IMR-90 (cell line): ENCODE results near the gene CDC25A. TPM values are rescaled to one million over a fixed set of nuclear protein-coding genes. Genes with fewer than 3 reads are reported as not detected.

ENCODE experiments used
- ATAC-seq: fragments of 200-7000 bp; cut with Tn5 transposase; 2 replicates; pipeline ENCODE4 v1.9.1; 2020; ENCODE audit warnings: low read depth, mild to moderate bottlenecking, moderate library complexity
- BruUV-seq: library from RNA; stranded (reverse); fragments of 400-500 nt; replicated peaks from 2 replicates; lab custom pipeline; 2021; lab: Mats Ljungman, UMichigan
- CTCF ChIA-PET: fragments of 300-600 bp; formaldehyde crosslinking; extraction: SDS; loops from one replicate; lab custom pipeline; 2021; ENCODE audit warnings: antibody characterized with exemption; lab: Yijun Ruan, JAX
- POLR2A ChIA-PET: fragments of 300-600 bp; sonication (Branson Sonifier 250); formaldehyde crosslinking; loops from one replicate; lab custom pipeline; 2022; ENCODE audit warnings: antibody characterized with exemption; ENCODE audit not compliant: unreplicated experiment; lab: Charles Lee
- DNase-seq: peaks from one replicate; pipeline ENCODE4 v3.0.0; 2013
- H2AFZ ChIP-seq: replicated peaks from 2 replicates; pipeline ENCODE3; 2013; ENCODE audit warnings: low read length, mild to moderate bottlenecking; ENCODE audit not compliant: poor library complexity
- H2AK5ac ChIP-seq: 2 replicates; pipeline ENCODE4 v1.6.1; 2013; ENCODE audit warnings: low read depth, low read length, inconsistent platforms
- H2AK9ac ChIP-seq: replicated peaks from 2 replicates; pipeline ENCODE3; 2013; ENCODE audit warnings: mild to moderate bottlenecking, low read depth, low read length, moderate library complexity; ENCODE audit not compliant: poor library complexity
- H2BK120ac ChIP-seq: 2 replicates; pipeline ENCODE4 v1.6.1; 2013; ENCODE audit warnings: low read depth, low read length, inconsistent platforms
- H2BK15ac ChIP-seq: 3 replicates; pipeline ENCODE4 v1.6.1; 2013; ENCODE audit warnings: low read depth, low read length, inconsistent platforms
- H2BK20ac ChIP-seq: 2 replicates; pipeline ENCODE4 v1.6.1; 2013; ENCODE audit warnings: low read depth, mild to moderate bottlenecking, inconsistent platforms, low read length, moderate library complexity
- H2BK5ac ChIP-seq: 2 replicates; pipeline ENCODE4 v1.6.1; 2013; ENCODE audit warnings: mild to moderate bottlenecking, low read depth, low read length, inconsistent platforms; ENCODE audit not compliant: poor library complexity, severe bottlenecking
- H3K14ac ChIP-seq: replicated peaks from 2 replicates; pipeline ENCODE4 v1.6.1; 2013; ENCODE audit warnings: low read depth, low read length, inconsistent platforms
- H3K18ac ChIP-seq: 2 replicates; pipeline ENCODE4 v1.6.1; 2013; ENCODE audit warnings: low read depth, low read length, control low read depth
- H3K23ac ChIP-seq: 2 replicates; pipeline ENCODE4 v1.6.1; 2013; ENCODE audit warnings: low read depth, low read length, inconsistent platforms
- H3K27ac ChIP-seq: 2 replicates; pipeline ENCODE4 v1.5.1; 2013; ENCODE audit warnings: mild to moderate bottlenecking, control low read depth, low read length; ENCODE audit not compliant: insufficient read depth
- H3K27me3 ChIP-seq: 2 replicates; pipeline ENCODE4 v1.6.1; 2013; ENCODE audit warnings: low read length; ENCODE audit not compliant: control insufficient read depth, insufficient read depth
- H3K36me3 ChIP-seq: 2 replicates; pipeline ENCODE4 v1.6.1; 2013; ENCODE audit warnings: low read length, mixed read lengths; ENCODE audit not compliant: control insufficient read depth, insufficient read depth
- H3K4ac ChIP-seq: 2 replicates; pipeline ENCODE4 v1.6.1; 2013; ENCODE audit warnings: low read depth, low read length, inconsistent platforms
- H3K4me1 ChIP-seq: 2 replicates; pipeline ENCODE4 v1.6.1; 2013; ENCODE audit warnings: low read length, mixed read lengths; ENCODE audit not compliant: control insufficient read depth, insufficient read depth
- H3K4me2 ChIP-seq: 2 replicates; pipeline ENCODE4 v1.6.1; 2013; ENCODE audit warnings: low read depth, mild to moderate bottlenecking, control low read depth, low read length, moderate library complexity
- H3K4me3 ChIP-seq: 2 replicates; pipeline ENCODE4 v1.5.1; 2013; ENCODE audit warnings: low read depth, mild to moderate bottlenecking, control low read depth, low read length, moderate library complexity; ENCODE audit not compliant: insufficient read depth
- H3K56ac ChIP-seq: 2 replicates; pipeline ENCODE4 v1.6.1; 2013; ENCODE audit warnings: low read length, inconsistent platforms; ENCODE audit not compliant: insufficient read depth; ENCODE audit errors: extremely low read depth
- H3K79me1 ChIP-seq, 2 experiments: 2 replicates each; pipeline ENCODE4 v1.6.1; 2013; ENCODE audit warnings: low read length in 2 of 2, inconsistent platforms in 1 of 2, low read depth in 1 of 2
- H3K9ac ChIP-seq: 2 replicates; pipeline ENCODE4 v1.6.1; 2013; ENCODE audit warnings: low read depth, low read length, control low read depth
- H3K9me1 ChIP-seq: 2 replicates; pipeline ENCODE4 v1.6.1; 2013; ENCODE audit warnings: low read length, inconsistent platforms; ENCODE audit not compliant: insufficient read depth
- H3K9me3 ChIP-seq: 2 replicates; pipeline ENCODE4 v1.6.1; 2013; ENCODE audit warnings: low read length; ENCODE audit not compliant: control insufficient read depth, insufficient read depth
- H4K20me1 ChIP-seq: 2 replicates; pipeline ENCODE4 v1.6.1; 2013; ENCODE audit warnings: low read length, inconsistent platforms; ENCODE audit not compliant: insufficient read depth
- H4K5ac ChIP-seq: 2 replicates; pipeline ENCODE4 v1.6.1; 2013; ENCODE audit warnings: mild to moderate bottlenecking, low read depth, low read length, control low read depth
- H4K8ac ChIP-seq, 2 experiments: 2 replicates each; pipeline ENCODE4 v1.6.1; 2013; ENCODE audit warnings: low read depth in 2 of 2, low read length in 2 of 2, control low read depth in 1 of 2, inconsistent platforms in 1 of 2
- H4K91ac ChIP-seq: 2 replicates; pipeline ENCODE4 v1.6.1; 2013; ENCODE audit warnings: low read depth, low read length, inconsistent platforms; ENCODE audit not compliant: insufficient read depth
- BHLHE40 ChIP-seq: fragments of 150-350 bp; IDR thresholded peaks from 2 replicates; pipeline ENCODE4 v1.6.1; 2016; ENCODE audit warnings: mild to moderate bottlenecking, low read depth, low read length
- CEBPB ChIP-seq: IDR thresholded peaks from 2 replicates; pipeline ENCODE4 v1.6.1; 2012; ENCODE audit warnings: low read depth, low read length, improper control_type of control experiment
- CHD1 ChIP-seq: IDR thresholded peaks from 2 replicates; pipeline ENCODE4 v1.6.1; 2012; ENCODE audit warnings: low read depth, low read length, improper control_type of control experiment
- CTCF ChIP-seq: conservative IDR thresholded peaks from 2 replicates; pipeline ENCODE4 v1.5.1; 2012; ENCODE audit warnings: mild to moderate bottlenecking, low read depth, low read length, improper control_type of control experiment
- FOS ChIP-seq: fragments of 150-350 bp; IDR thresholded peaks from 2 replicates; pipeline ENCODE4 v1.6.1; 2016; ENCODE audit warnings: low read depth, low read length
- MAFK ChIP-seq: IDR thresholded peaks from 2 replicates; pipeline ENCODE4 v1.6.1; 2012; ENCODE audit warnings: low read depth, low read length, improper control_type of control experiment
- MAZ ChIP-seq: IDR thresholded peaks from 2 replicates; pipeline ENCODE4 v1.6.1; 2012; ENCODE audit warnings: low read depth, mild to moderate bottlenecking, low read length, improper control_type of control experiment, moderate library complexity, borderline replicate concordance
- MXI1 ChIP-seq: IDR thresholded peaks from 2 replicates; pipeline ENCODE4 v1.6.1; 2012; ENCODE audit warnings: low read depth, mild to moderate bottlenecking, low read length, moderate library complexity, borderline replicate concordance
- NFE2L2 ChIP-seq: fragments of 150-350 bp; IDR thresholded peaks from 2 replicates; pipeline ENCODE4 v1.6.1; 2016; ENCODE audit warnings: low read depth, mild to moderate bottlenecking, low read length
- POLR2A ChIP-seq: IDR thresholded peaks from 2 replicates; pipeline ENCODE4 v1.6.1; 2012; ENCODE audit warnings: mild to moderate bottlenecking, low read depth, low read length
- RAD21 ChIP-seq: IDR thresholded peaks from 2 replicates; pipeline ENCODE4 v1.6.1; 2012; ENCODE audit warnings: low read length, improper control_type of control experiment
- RCOR1 ChIP-seq: IDR thresholded peaks from 2 replicates; pipeline ENCODE4 v1.6.1; 2012; ENCODE audit warnings: mild to moderate bottlenecking, low read length, improper control_type of control experiment; ENCODE audit not compliant: insufficient replicate concordance
- RFX5 ChIP-seq: IDR thresholded peaks from 2 replicates; pipeline ENCODE4 v1.8.0; 2012; ENCODE audit warnings: low read depth, mild to moderate bottlenecking, low read length, moderate library complexity
- SMC3 ChIP-seq: fragments of 150-350 bp; IDR thresholded peaks from 2 replicates; pipeline ENCODE4 v1.6.1; 2016; ENCODE audit warnings: low read depth, mild to moderate bottlenecking, antibody characterized with exemption, low read length, moderate library complexity
- WGBS, 2 experiments: methylation state at CpG; one replicate each; pipeline versions ENCODE4 v1.1.5 to v1.1.7; 2013; ENCODE audit warnings: missing lambda C conversion rate in 2 of 2; ENCODE audit not compliant: insufficient read length in 1 of 2; ENCODE audit errors: extremely low coverage in 2 of 2; 5-methylcytosine and 5-hydroxymethylcytosine counted together
- dilution Hi-C: fragments of 300-500 bp; cut with HindIII; formaldehyde crosslinking; loops from one replicate; pipeline ENCODE4 v1.14.3; 2018; ENCODE audit warnings: low sequenced_read_pairs; ENCODE audit not compliant: unreplicated experiment
- in situ Hi-C: fragments of 300-500 bp; cut with MboI; formaldehyde crosslinking; loops from 3 replicates; pipeline ENCODE4 v1.14.3; 2019; ENCODE audit warnings: low sequenced_read_pairs, inconsistent platforms, mixed read lengths
- intact Hi-C: fragments of 100-400 bp; cut with micrococcal nuclease; formaldehyde crosslinking; loops from 2 replicates; pipeline ENCODE4 v1.10.0; 2022
- polyA plus RNA-seq, 3 experiments: library from polyadenylated mRNA; depleted of rRNA; stranded (reverse); fragments of >200 nt; gene quantifications; 2 replicates each; pipeline ENCODE4 v1.2.3, GENCODE V29; 2012; ENCODE audit warnings: low replicate concordance in 1 of 3
- total RNA-seq: library from RNA; depleted of rRNA; stranded (reverse); fragments of >200 nt; gene quantifications from 2 replicates; pipeline ENCODE4 v1.2.3, GENCODE V29; 2012
- TF ChIP-seq, protein P1 (sequence below): fragments of 150-350 bp; IDR thresholded peaks from 2 replicates; pipeline ENCODE4 v1.6.1; 2017; ENCODE audit warnings: mild to moderate bottlenecking, antibody characterized with exemption, low read length, low read depth
- TF ChIP-seq, protein P2 (sequence below): fragments of 150-350 bp; IDR thresholded peaks from 2 replicates; pipeline ENCODE4 v1.6.1; 2016; ENCODE audit warnings: low read depth, mild to moderate bottlenecking, low read length, moderate library complexity, borderline replicate concordance

CDC25A gene
- total and polyA plus RNA-seq, 2 of the 4 experiments (the other 2 are of a cell fraction) = 4.2 to 10.6 TPM

DNA sequence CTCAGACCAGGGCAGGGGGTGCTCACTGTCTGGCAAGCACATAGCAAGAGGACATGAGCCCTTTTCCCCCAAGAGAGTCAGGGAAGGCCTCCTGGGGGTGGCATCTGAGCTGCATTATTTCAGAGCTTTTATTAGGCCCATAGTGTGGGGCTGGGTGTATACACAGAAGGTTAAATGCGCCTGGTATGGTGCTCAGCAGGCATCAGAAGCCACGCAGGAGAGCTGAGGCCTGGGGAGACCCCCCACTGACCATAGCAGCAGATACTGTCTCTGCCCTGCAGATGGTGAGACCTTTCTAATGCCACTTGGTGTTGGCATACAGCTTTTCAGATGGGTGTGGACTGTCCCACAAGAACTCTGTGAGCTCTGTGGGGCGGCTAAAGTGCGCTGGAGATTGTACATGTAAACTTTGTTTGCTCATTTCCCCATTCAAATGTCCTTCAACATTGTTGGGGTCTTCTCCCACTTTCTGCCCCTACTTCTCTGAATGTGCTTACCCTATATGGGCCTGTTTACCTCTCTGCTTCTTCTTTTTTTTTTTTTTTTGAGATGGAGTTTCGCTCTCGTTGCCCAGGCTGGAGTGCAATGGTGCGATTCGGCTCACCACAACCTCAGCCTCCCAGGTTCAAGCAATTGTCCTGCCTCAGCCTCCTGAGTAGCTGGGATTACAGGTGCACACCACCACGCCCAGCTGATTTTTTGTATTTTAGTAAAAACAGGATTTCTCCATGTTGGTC lies 62.2 kb downstream of the CDC25A start:
- Histone ChIP-seq H2BK120ac (no peak overlapping the region), H3K23ac (no peak overlapping the region), H3K9me3 (no peaks in the 10 kb centered on the region), H3K18ac (no peak overlapping the region), H4K20me1 (peaks cover 6% of the 10 kb centered on the region; the same call in 1 of the 2 replicates), H3K9ac (no peak overlapping the region), H3K14ac (no peak overlapping the region), H3K27ac (no peak overlapping the region), H3K9me1 (peaks cover 16% of the 10 kb centered on the region), H3K36me3 (no peaks in the 10 kb centered on the region), H3K4me3 (no peak overlapping the region), H2BK15ac (no peak overlapping the region), H4K8ac (no peak overlapping the region), H4K91ac (no peak overlapping the region), H3K27me3 (no peaks in the 10 kb centered on the region), H2AK9ac (no peak overlapping the region), H4K5ac (no peak overlapping the region), H3K4ac (no peak overlapping the region), H2AK5ac (no peak overlapping the region), H3K79me1 (peaks cover 0 to 7% of the 10 kb centered on the region in 2 experiments; a peak in 1 of 4 replicates), H2BK20ac (no peak overlapping the region), H3K4me2 (no peak overlapping the region), H2AFZ (no peak overlapping the region), H3K56ac (no peak overlapping the region), H2BK5ac (no peak overlapping the region), H3K4me1 (peaks cover 13% of the 10 kb centered on the region)
- in situ Hi-C loops = no loop called here
- TF ChIP-seq MAZ = no peak
- no peak for TF ChIP-seq BHLHE40
- no peak for TF ChIP-seq SMC3
- TF ChIP-seq CEBPB = no peak
- TF ChIP-seq POLR2A = no peak
- no peak for TF ChIP-seq RFX5
- TF ChIP-seq CTCF = no peak
- no peak for TF ChIP-seq FOS
- no peak for TF ChIP-seq MAFK
- TF ChIP-seq, protein P1, sequence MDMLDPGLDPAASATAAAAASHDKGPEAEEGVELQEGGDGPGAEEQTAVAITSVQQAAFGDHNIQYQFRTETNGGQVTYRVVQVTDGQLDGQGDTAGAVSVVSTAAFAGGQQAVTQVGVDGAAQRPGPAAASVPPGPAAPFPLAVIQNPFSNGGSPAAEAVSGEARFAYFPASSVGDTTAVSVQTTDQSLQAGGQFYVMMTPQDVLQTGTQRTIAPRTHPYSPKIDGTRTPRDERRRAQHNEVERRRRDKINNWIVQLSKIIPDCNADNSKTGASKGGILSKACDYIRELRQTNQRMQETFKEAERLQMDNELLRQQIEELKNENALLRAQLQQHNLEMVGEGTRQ = no peak
- no peak for TF ChIP-seq MXI1
- no peak for TF ChIP-seq RAD21
- TF ChIP-seq NFE2L2 = no peak
- no peak for TF ChIP-seq CHD1
- no peak for TF ChIP-seq RCOR1
- TF ChIP-seq, protein P2, sequence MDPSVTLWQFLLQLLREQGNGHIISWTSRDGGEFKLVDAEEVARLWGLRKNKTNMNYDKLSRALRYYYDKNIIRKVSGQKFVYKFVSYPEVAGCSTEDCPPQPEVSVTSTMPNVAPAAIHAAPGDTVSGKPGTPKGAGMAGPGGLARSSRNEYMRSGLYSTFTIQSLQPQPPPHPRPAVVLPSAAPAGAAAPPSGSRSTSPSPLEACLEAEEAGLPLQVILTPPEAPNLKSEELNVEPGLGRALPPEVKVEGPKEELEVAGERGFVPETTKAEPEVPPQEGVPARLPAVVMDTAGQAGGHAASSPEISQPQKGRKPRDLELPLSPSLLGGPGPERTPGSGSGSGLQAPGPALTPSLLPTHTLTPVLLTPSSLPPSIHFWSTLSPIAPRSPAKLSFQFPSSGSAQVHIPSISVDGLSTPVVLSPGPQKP = no peak
- CTCF ChIA-PET = no interaction called here
- 100% methylated on average over 2 of the region's 9 CpGs; no CpG with 5 or more reads in 1 of the 2 experiments for WGBS, 2 experiments
- POLR2A ChIA-PET = no interaction called here
- ATAC-seq (no peak), DNase-seq (no peak)
- intact Hi-C loops = no loop called here
- no TSS peak for BruUV-seq
- dilution Hi-C loops = no loop called here
